Thoracic aorta (tissue), 2 donors: ENCODE results near the gene TMEM223. TPM values are rescaled to one million over a fixed set of nuclear protein-coding genes. Genes with fewer than 3 reads are reported as not detected.

Experiments used
- ATAC-seq: fragments of 150-250 bp; one replicate; pipeline ENCODE4 v1.8.0; 2017; ENCODE audit warnings: low read depth; ENCODE audit not compliant: insufficient number of reproducible peaks, low FRiP score
- DNase-seq: peaks from one replicate; pipeline ENCODE4 v3.0.0-alpha.2; 2020; ENCODE audit warnings: low spot score
- H3K27ac ChIP-seq, 2 donors: fragments of 200-600 bp; sonication (generic); 1 replicate in 1 of 2; 2 replicates in 1 of 2; pipeline ENCODE4 v1.5.1; 2016; ENCODE audit warnings: mild to moderate bottlenecking in 2 of 2, moderate library complexity in 2 of 2
- H3K27me3 ChIP-seq: fragments of 200-600 bp; sonication (generic); replicated peaks from 2 replicates; pipeline ENCODE4 v1.6.0; 2016; ENCODE audit warnings: mild to moderate bottlenecking; ENCODE audit not compliant: insufficient read depth
- H3K36me3 ChIP-seq: fragments of 200-600 bp; sonication (generic); one replicate; pipeline ENCODE4 v1.5.1; 2016
- H3K4me1 ChIP-seq, 2 donors: fragments of 200-600 bp; sonication (generic); 1 replicate in 1 of 2; 2 replicates in 1 of 2; pipeline versions ENCODE4 v1.5.1 to v1.6.0; 2016; ENCODE audit warnings: low read depth in 2 of 2, mild to moderate bottlenecking in 1 of 2; ENCODE audit not compliant: control insufficient read depth in 1 of 2
- H3K4me3 ChIP-seq: fragments of 200-600 bp; sonication (generic); 2 replicates; pipeline ENCODE4 v1.5.1; 2016; ENCODE audit warnings: mild to moderate bottlenecking
- H3K9me3 ChIP-seq: fragments of 200-600 bp; sonication (generic); 2 replicates; pipeline ENCODE4 v1.5.1; 2016
- total RNA-seq, 2 donors: library from RNA; depleted of rRNA; stranded (reverse); fragments of >200 nt; gene quantifications; one replicate each; pipeline versions ENCODE4 v1.1.0 to v1.2.3, GENCODE V29; 2016
- TF ChIP-seq, protein P1 (sequence below): fragments of 200-600 bp; sonication (generic); IDR thresholded peaks from one replicate; pipeline ENCODE4 v1.5.1; 2019; ENCODE audit warnings: antibody characterized with exemption

Gene TMEM223
- total RNA-seq, 2 donors from 2014 or later, result 11.1 to 30.2 TPM

DNA sequence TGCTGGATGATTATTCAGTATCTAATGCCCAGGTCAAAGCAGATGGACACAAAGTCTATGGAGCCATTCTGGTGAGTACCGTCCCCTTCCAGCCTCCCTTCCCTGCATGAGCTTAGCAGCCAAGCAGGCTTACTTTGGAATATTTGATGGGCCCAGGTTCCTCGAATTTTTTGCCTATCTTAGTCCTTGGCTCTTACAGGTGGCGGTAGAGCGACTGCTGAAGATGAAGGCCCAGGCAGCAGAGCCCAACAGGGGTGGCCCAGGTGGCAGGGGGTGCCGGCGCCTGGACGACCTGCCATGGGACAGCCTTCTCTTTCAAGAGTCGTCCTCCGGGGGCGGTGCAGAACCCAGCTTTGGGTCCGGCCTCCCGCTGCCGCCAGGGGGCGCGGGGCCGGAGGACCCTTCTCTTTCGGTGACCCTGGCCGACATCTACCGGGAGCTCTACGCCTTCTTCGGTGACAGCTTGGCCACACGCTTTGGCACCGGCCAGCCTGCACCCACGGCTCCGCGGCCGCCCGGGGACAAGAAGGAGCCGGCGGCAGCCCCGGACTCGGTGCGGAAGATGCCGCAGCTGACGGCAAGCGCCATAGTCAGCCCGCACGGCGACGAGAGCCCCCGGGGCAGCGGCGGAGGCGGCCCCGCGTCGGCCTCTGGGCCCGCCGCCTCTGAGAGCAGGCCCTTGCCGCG is 5.3 kb downstream of the TMEM223 start:
- DNase-seq, result peak; percentile 66
- ATAC-seq, result peak; percentile 78
- peak overlapping the region; percentile 82 for H3K4me3 ChIP-seq
- H3K27ac ChIP-seq, result peak overlapping the region; percentile 95 to 96
- H3K9me3 ChIP-seq, result no peaks in the 10 kb centered on the region
- H3K27me3 ChIP-seq, result no peaks in the 10 kb centered on the region
- H3K4me1 ChIP-seq, result peaks cover 13 to 43% of the 10 kb centered on the region in 2 donors
- TF ChIP-seq, protein P1, sequence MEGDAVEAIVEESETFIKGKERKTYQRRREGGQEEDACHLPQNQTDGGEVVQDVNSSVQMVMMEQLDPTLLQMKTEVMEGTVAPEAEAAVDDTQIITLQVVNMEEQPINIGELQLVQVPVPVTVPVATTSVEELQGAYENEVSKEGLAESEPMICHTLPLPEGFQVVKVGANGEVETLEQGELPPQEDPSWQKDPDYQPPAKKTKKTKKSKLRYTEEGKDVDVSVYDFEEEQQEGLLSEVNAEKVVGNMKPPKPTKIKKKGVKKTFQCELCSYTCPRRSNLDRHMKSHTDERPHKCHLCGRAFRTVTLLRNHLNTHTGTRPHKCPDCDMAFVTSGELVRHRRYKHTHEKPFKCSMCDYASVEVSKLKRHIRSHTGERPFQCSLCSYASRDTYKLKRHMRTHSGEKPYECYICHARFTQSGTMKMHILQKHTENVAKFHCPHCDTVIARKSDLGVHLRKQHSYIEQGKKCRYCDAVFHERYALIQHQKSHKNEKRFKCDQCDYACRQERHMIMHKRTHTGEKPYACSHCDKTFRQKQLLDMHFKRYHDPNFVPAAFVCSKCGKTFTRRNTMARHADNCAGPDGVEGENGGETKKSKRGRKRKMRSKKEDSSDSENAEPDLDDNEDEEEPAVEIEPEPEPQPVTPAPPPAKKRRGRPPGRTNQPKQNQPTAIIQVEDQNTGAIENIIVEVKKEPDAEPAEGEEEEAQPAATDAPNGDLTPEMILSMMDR, result peak; percentile 92
- peaks cover 6% of the 10 kb centered on the region for H3K36me3 ChIP-seq

DNA sequence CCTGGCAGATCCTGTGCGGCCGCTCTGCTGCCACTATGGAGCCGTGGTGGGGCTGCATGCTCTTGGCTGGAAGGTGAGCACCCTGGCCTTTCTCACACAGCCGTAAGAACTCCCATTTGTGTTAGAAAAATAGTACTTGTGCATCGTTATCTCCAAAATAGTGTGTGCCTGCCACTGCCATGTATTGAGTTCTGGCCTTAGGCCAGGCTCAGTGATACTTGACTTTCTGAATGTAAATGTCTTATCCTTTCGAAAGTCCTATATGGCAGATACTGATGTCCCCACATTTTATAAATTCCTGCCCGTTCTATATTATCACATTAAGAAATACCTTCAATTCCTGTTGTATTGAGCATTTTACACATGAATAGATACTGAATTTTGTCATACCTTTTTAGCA is 9.1 kb downstream of the TMEM223 start:
- DNase-seq, result no peak
- no peak for ATAC-seq
- Histone ChIP-seq H3K4me3 (no peak overlapping the region), H3K9me3 (no peaks in the 10 kb centered on the region), H3K27me3 (no peaks in the 10 kb centered on the region), H3K4me1 (peaks cover 0 to 9% of the 10 kb centered on the region in 2 donors), H3K27ac (no peak overlapping the region), H3K36me3 (peaks cover 18% of the 10 kb centered on the region)
- TF ChIP-seq, protein P1, result no peak

DNA sequence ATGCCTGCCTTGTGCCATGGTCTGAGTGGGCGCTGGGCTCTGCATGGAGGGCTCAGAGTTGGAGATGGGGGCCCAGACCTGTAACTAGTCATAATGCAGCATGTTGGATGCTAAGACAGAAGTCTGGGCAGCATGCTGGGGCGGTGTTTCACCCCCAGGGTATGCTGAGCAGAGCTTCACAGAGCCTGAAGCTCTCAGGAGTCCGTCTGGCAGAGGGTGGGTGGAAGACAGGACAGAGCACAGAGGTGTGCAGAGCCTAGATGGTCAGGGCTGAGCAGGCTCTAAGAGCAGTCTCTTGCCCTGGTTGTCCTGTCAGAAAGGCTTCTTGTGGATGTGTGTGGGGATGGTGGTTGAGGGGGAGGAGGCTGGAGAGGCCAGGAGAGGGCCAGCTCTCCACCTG is 13.4 kb downstream of the TMEM223 start:
- no peak for DNase-seq
- Histone ChIP-seq H3K4me3 (no peak overlapping the region), H3K27me3 (no peaks in the 10 kb centered on the region), H3K36me3 (peaks cover 32% of the 10 kb centered on the region), H3K4me1 (no peaks in the 10 kb centered on the region), H3K9me3 (no peaks in the 10 kb centered on the region), H3K27ac (no peak overlapping the region)
- TF ChIP-seq, protein P1, result no peak
- ATAC-seq, result no peak

DNA sequence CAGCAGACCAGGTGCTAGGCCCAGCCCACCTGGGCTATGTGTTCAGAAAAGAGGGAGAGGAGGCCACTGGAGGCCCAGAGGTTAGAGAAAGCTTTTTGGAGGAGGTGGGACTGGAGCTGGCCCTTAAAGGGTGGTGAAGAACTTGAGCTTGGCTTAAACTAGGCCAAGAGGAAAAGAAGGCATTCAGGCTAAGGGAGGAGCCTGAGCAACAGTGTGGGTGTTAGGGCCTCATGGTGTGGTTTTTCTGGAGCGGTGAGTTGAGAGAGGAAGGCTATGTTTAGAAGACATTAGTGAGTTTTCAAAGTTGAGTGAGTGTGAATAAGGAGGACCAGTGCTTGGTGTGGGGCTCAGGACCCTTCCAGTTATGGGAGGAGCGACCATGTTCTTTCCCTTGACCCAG is 14.4 kb downstream of the TMEM223 start:
- Histone ChIP-seq H3K9me3 (no peaks in the 10 kb centered on the region), H3K4me3 (no peak overlapping the region), H3K4me1 (peaks cover 0 to under 1% of the 10 kb centered on the region in 2 donors), H3K36me3 (peaks cover 32% of the 10 kb centered on the region), H3K27ac (no peak overlapping the region), H3K27me3 (no peaks in the 10 kb centered on the region)
- TF ChIP-seq, protein P1, result no peak
- ATAC-seq (no peak), DNase-seq (no peak)

DNA sequence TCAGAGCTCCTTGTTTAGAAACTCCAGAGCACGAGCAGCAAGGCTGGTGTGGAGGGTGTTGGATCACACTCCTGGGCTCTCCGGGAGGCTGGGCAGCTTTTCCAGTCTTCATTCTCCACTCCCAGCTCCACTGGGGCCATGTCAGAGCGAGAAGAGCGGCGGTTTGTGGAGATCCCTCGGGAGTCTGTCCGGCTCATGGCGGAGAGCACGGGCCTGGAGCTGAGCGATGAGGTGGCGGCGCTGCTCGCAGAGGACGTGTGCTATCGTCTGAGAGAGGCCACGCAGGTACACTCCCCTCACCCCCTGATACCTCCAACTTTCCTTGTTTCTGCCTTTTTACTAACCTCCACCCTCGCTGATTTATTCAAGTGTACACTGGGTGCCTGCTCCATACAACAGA is 16.2 kb downstream of the TMEM223 start:
- Histone ChIP-seq H3K4me1 (peaks cover 5 to 10% of the 10 kb centered on the region in 2 donors), H3K27ac (no peak overlapping the region), H3K4me3 (no peak overlapping the region), H3K27me3 (no peaks in the 10 kb centered on the region), H3K36me3 (peaks cover 32% of the 10 kb centered on the region), H3K9me3 (no peaks in the 10 kb centered on the region)
- DNase-seq (no peak), ATAC-seq (no peak)
- TF ChIP-seq, protein P1, result no peak
